MM.1S (cell line): Measurements from ENCODE around the gene PLCH1.

Experiments used
- EZH2 ChIP-seq: fragments of 300-600 bp; sonication (generic); optimal IDR thresholded peaks from 2 replicates; pipeline ENCODE3; 2017; ENCODE audit warnings: low read depth, mild to moderate bottlenecking, antibody characterized with exemption, low read length, mixed read lengths
- EZH2phosphoT487 ChIP-seq: fragments of 300-600 bp; sonication (generic); IDR thresholded peaks from 2 replicates; pipeline ENCODE4 v1.6.1; 2018; ENCODE audit warnings: antibody characterized with exemption, low read length
- TF ChIP-seq, protein P1 (sequence below): fragments of 300-600 bp; sonication (generic); IDR thresholded peaks from 2 replicates; pipeline ENCODE4 v1.5.1; 2016; ENCODE audit warnings: antibody characterized with exemption, low read length, mixed read lengths

DNA sequence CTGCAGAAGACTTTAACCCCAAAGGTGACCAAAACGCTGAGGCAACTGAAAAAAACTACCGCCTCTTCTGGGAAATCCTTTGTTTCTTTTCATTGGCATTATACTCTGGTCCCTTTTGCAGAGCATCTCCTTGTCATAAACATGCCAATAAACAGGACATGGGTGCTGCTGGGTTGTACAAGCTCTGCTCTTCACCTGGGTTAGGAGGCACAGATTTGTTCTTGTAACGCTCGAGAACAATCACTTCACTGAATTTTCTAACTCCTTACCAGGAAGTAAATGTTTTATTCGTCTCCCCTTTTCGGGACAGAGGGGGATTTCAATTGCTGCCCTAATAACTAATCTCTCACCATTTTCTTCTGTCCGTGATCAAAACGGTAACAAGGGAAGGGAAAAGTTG lies 1.3 kb downstream of the PLCH1 start:
- TF ChIP-seq, protein P1, sequence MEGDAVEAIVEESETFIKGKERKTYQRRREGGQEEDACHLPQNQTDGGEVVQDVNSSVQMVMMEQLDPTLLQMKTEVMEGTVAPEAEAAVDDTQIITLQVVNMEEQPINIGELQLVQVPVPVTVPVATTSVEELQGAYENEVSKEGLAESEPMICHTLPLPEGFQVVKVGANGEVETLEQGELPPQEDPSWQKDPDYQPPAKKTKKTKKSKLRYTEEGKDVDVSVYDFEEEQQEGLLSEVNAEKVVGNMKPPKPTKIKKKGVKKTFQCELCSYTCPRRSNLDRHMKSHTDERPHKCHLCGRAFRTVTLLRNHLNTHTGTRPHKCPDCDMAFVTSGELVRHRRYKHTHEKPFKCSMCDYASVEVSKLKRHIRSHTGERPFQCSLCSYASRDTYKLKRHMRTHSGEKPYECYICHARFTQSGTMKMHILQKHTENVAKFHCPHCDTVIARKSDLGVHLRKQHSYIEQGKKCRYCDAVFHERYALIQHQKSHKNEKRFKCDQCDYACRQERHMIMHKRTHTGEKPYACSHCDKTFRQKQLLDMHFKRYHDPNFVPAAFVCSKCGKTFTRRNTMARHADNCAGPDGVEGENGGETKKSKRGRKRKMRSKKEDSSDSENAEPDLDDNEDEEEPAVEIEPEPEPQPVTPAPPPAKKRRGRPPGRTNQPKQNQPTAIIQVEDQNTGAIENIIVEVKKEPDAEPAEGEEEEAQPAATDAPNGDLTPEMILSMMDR, result no peak
- TF ChIP-seq EZH2 (no peak), EZH2phosphoT487 (no peak)
